PC-3 (cell line): Measurements from ENCODE around the gene PUS3.
"Not testable (repeated sequence)": the region's sequence is repeated elsewhere in the genome, so short reads cannot be mapped to it uniquely, and the experiment has no call there.

ENCODE experiments used
- EZH2 ChIP-seq: fragments of 300-600 bp; sonication (generic); IDR thresholded peaks from one replicate; pipeline ENCODE4 v1.6.1; 2017; ENCODE audit warnings: antibody characterized with exemption, mild to moderate bottlenecking, low read length; ENCODE audit not compliant: unreplicated experiment
- EZH2phosphoT487 ChIP-seq: fragments of 300-600 bp; sonication (generic); IDR thresholded peaks from 2 replicates; pipeline ENCODE4 v1.6.1; 2018; ENCODE audit warnings: mild to moderate bottlenecking, antibody characterized with exemption, low read length, borderline replicate concordance
- TF ChIP-seq, protein P1 (sequence below): fragments of 300-600 bp; sonication (generic); conservative IDR thresholded peaks from 2 replicates; pipeline ENCODE4 v1.5.1; 2017; ENCODE audit warnings: antibody characterized with exemption, low read depth, mild to moderate bottlenecking, low read length

DNA sequence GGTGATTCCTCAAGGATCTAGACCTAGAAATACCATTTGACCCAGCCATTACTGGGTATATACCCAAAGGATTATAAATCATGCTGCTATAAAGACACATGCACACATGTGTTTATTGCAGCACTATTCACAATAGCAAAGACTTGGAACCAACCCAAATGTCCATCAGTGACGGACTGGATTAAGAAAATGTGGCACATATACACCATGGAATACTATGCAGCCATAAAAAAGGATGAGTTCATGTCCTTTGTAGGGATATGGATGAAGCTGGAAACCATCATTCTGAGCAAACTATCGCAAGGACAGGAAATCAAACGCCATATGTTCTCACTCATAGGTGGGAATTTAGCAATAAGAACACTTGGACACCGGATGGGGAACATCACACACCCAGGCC is 37.7 kb downstream of the PUS3 start:
- TF ChIP-seq, protein P1, sequence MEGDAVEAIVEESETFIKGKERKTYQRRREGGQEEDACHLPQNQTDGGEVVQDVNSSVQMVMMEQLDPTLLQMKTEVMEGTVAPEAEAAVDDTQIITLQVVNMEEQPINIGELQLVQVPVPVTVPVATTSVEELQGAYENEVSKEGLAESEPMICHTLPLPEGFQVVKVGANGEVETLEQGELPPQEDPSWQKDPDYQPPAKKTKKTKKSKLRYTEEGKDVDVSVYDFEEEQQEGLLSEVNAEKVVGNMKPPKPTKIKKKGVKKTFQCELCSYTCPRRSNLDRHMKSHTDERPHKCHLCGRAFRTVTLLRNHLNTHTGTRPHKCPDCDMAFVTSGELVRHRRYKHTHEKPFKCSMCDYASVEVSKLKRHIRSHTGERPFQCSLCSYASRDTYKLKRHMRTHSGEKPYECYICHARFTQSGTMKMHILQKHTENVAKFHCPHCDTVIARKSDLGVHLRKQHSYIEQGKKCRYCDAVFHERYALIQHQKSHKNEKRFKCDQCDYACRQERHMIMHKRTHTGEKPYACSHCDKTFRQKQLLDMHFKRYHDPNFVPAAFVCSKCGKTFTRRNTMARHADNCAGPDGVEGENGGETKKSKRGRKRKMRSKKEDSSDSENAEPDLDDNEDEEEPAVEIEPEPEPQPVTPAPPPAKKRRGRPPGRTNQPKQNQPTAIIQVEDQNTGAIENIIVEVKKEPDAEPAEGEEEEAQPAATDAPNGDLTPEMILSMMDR: not testable (repeated sequence)
- TF ChIP-seq EZH2, EZH2phosphoT487: not testable (repeated sequence)
